ENCODE results near the gene G6PC1. TPM values are rescaled to one million over a fixed set of nuclear protein-coding genes. Genes with fewer than 3 reads are reported as not detected.
"Not testable (repeated sequence)": the region's sequence is repeated elsewhere in the genome, so short reads cannot be mapped to it uniquely, and the experiment has no call there.

The G6PC1 gene
- total and polyA plus RNA-seq, 2 of the 4 experiments (the other 2 are of a cell fraction): not detected

DNA sequence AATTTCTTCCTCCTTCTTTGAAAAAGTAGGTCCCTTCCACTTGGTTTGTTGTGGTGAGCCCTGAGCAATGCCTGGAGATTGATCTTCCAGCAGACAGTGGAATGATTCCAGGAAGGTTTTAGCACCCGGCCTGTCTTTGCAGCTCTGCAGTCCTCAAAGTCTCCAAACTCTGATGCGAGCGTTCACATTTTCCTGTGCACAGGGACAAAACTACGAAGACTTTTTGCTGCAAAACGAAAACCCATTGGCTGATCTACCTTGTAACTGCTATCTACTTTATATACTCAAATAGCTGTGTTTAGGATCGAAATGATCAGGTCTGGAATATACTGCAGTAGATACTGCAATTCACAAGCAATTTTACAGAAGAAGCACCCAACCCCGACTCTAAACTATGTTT lies 21.7 kb downstream of the G6PC1 start:
- Histone ChIP-seq H3K27me3 (ENCODE audit: control insufficient read depth, insufficient read depth, low read length) (peaks cover 30% of the 10 kb centered on the region), H2BK120ac (ENCODE audit: low read depth, low read length) (no peak overlapping the region), H4K20me1 (ENCODE audit: insufficient read depth, low read length) (no peaks in the 10 kb centered on the region), H3K9me3 (ENCODE audit: control insufficient read depth, insufficient read depth, low read length) (no peaks in the 10 kb centered on the region), H3K4me2 (ENCODE audit: low read depth, low read length) (no peak overlapping the region), H3K14ac (replicated peaks; ENCODE audit: low read depth, low read length) (no peak overlapping the region), H3K9ac (ENCODE audit: low read depth, low read length) (no peak overlapping the region), H3K23ac (ENCODE audit: low read depth, low read length) (no peak overlapping the region), H2AK5ac (ENCODE audit: low read depth, low read length) (no peak overlapping the region), H3K4ac (ENCODE audit: low read depth, low read length) (no peak overlapping the region), H2AK9ac (replicated peaks; ENCODE audit: low read depth, low read length, poor library complexity) (no peak overlapping the region), H3K18ac (ENCODE audit: low read depth, low read length) (no peak overlapping the region), H3K27ac (ENCODE audit: insufficient read depth, low read length) (no peak overlapping the region), H2AFZ (replicated peaks; ENCODE audit: low read length, poor library complexity) (no peak overlapping the region), H2BK5ac (ENCODE audit: low read depth, low read length, poor library complexity, severe bottlenecking) (no peak overlapping the region), H2BK15ac (ENCODE audit: low read depth, low read length) (no peak overlapping the region), H3K4me1 (ENCODE audit: control insufficient read depth, insufficient read depth, low read length) (no peaks in the 10 kb centered on the region), H3K4me3 (ENCODE audit: insufficient read depth, low read depth, low read length) (no peak overlapping the region), H3K9me1 (ENCODE audit: insufficient read depth, low read length) (no peaks in the 10 kb centered on the region), H2BK20ac (ENCODE audit: low read depth, low read length) (no peak overlapping the region), H3K36me3 (ENCODE audit: control insufficient read depth, insufficient read depth, low read length) (no peaks in the 10 kb centered on the region), H4K91ac (ENCODE audit: insufficient read depth, low read depth, low read length) (no peak overlapping the region), H3K56ac (ENCODE audit: extremely low read depth, insufficient read depth, low read length) (no peak overlapping the region), H4K5ac (ENCODE audit: low read depth, low read length) (no peak overlapping the region), H3K79me1 (ENCODE audit: low read depth in 1 of 2, low read length in 2 of 2) (no peaks in the 10 kb centered on the region), H4K8ac (ENCODE audit: low read depth in 2 of 2, low read length in 2 of 2) (no peak overlapping the region)
- BruUV-seq (replicated peaks): no TSS peak
- CTCF ChIA-PET: no interaction called here
- WGBS, 2 experiments (ENCODE audit: extremely low coverage in 2 of 2, insufficient read length in 1 of 2): 20% methylated on average over 1 of the region's 7 CpGs; no CpG with 5 or more reads in 1 of the 2 experiments
- dilution Hi-C loops (cut with HindIII; ENCODE audit: low sequenced_read_pairs, unreplicated experiment): no loop called here
- intact Hi-C loops (cut with micrococcal nuclease): no loop called here
- no peak for DNase-seq
- in situ Hi-C loops (cut with MboI; ENCODE audit: low sequenced_read_pairs): no loop called here
- POLR2A ChIA-PET (ENCODE audit: unreplicated experiment): no interaction called here
- no peak for ATAC-seq (ENCODE audit: low read depth)
- TF ChIP-seq, protein P1, sequence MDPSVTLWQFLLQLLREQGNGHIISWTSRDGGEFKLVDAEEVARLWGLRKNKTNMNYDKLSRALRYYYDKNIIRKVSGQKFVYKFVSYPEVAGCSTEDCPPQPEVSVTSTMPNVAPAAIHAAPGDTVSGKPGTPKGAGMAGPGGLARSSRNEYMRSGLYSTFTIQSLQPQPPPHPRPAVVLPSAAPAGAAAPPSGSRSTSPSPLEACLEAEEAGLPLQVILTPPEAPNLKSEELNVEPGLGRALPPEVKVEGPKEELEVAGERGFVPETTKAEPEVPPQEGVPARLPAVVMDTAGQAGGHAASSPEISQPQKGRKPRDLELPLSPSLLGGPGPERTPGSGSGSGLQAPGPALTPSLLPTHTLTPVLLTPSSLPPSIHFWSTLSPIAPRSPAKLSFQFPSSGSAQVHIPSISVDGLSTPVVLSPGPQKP (IDR thresholded peaks at IDR 0.05; ENCODE audit: borderline replicate concordance, low read depth, low read length): no peak
- TF ChIP-seq CEBPB (IDR thresholded peaks at IDR 0.05; ENCODE audit: low read depth, low read length): no peak

GRCh38 chr17:42923472-42923871 lies 22.9 kb downstream of the G6PC1 start:
- in situ Hi-C loops (cut with MboI; ENCODE audit: low sequenced_read_pairs); H3K4ac ChIP-seq (ENCODE audit: low read depth, low read length); H3K18ac ChIP-seq (ENCODE audit: low read depth, low read length); H3K56ac ChIP-seq (ENCODE audit: extremely low read depth, insufficient read depth, low read length); ATAC-seq (ENCODE audit: low read depth); H2AK9ac ChIP-seq (replicated peaks; ENCODE audit: low read depth, low read length, poor library complexity); H2BK15ac ChIP-seq (ENCODE audit: low read depth, low read length); DNase-seq; H3K4me2 ChIP-seq (ENCODE audit: low read depth, low read length); H2BK120ac ChIP-seq (ENCODE audit: low read depth, low read length); H3K27ac ChIP-seq (ENCODE audit: insufficient read depth, low read length); dilution Hi-C loops (cut with HindIII; ENCODE audit: low sequenced_read_pairs, unreplicated experiment); BruUV-seq (replicated peaks); H3K36me3 ChIP-seq (ENCODE audit: control insufficient read depth, insufficient read depth, low read length); H3K9ac ChIP-seq (ENCODE audit: low read depth, low read length); H4K20me1 ChIP-seq (ENCODE audit: insufficient read depth, low read length); H2BK5ac ChIP-seq (ENCODE audit: low read depth, low read length, poor library complexity, severe bottlenecking); H2AFZ ChIP-seq (replicated peaks; ENCODE audit: low read length, poor library complexity); intact Hi-C loops (cut with micrococcal nuclease); CTCF ChIA-PET; H3K79me1 ChIP-seq (ENCODE audit: low read depth in 1 of 2, low read length in 2 of 2); H2AK5ac ChIP-seq (ENCODE audit: low read depth, low read length); H3K23ac ChIP-seq (ENCODE audit: low read depth, low read length); H3K4me1 ChIP-seq (ENCODE audit: control insufficient read depth, insufficient read depth, low read length); H3K9me1 ChIP-seq (ENCODE audit: insufficient read depth, low read length); H4K8ac ChIP-seq (ENCODE audit: low read depth in 2 of 2, low read length in 2 of 2); H2BK20ac ChIP-seq (ENCODE audit: low read depth, low read length); H3K4me3 ChIP-seq (ENCODE audit: insufficient read depth, low read depth, low read length); H3K9me3 ChIP-seq (ENCODE audit: control insufficient read depth, insufficient read depth, low read length); H4K5ac ChIP-seq (ENCODE audit: low read depth, low read length); H3K14ac ChIP-seq (replicated peaks; ENCODE audit: low read depth, low read length); H4K91ac ChIP-seq (ENCODE audit: insufficient read depth, low read depth, low read length): not testable (repeated sequence)
- 100% methylated on average over 3 of the region's 7 CpGs; no CpG with 5 or more reads in 1 of the 2 experiments for WGBS, 2 experiments (ENCODE audit: extremely low coverage in 2 of 2, insufficient read length in 1 of 2)
- peaks cover 30% of the 10 kb centered on the region for H3K27me3 ChIP-seq (ENCODE audit: control insufficient read depth, insufficient read depth, low read length)
- POLR2A ChIA-PET (ENCODE audit: unreplicated experiment): interaction anchor here (0.5 kb wide), 1 partner anchor 197 kb away, joined by 4 read pairs; no protein-coding TSS in a partner anchor
